GM04503 (cell line): Measurements from ENCODE around the gene F13A1.
"Not testable (repeated sequence)": the region's sequence is repeated elsewhere in the genome, so short reads cannot be mapped to it uniquely, and the experiment has no call there.

Experiments
- DNase-seq: peaks from one replicate; pipeline ENCODE4 v3.0.0-alpha.2; 2012; ENCODE audit warnings: low read depth

F13A1 gene

DNA sequence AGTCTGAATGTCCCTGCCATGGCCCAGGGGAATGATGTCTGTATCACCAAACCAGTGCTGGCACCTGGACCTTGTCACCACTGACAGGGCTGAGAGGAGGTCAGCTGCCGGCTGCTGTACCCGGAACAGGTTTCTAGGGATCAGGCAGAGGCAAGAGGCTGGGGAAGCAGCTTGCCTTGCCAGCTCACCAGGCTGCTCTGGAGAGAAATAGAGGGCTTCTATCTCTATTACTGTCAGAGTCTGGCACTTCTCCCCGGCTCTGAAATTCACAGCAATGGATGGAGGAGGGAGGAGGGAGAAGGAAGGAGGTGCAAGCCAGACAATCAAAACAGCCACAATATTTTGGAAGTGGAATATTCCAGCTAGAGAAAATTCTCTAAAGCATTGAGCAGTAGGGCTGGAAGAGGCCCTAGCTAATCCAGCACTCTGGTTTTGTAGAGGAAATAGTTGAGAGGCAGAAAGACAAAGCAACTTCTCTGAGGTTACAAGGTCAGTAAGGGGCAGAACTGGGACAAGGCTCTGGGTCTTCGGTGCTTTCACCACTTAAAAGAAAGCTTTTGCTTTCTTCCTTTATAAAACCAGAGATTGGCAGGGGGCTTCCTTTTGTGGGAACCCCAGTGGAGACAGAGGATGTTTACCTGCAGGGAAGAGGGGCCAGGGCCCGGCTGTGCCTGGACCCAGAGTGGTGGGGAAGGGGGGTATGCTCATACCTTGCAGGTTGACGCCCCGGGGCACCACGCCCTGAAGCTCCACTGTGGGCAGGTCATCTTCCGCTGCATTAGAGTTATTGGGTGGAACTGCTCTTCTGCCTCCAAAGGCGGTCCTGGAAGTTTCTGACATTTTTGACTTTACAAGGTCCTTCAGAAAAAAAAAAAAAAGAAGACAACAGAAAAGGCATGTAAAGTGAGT lies 2.4 kb downstream of the F13A1 start:
- DNase-seq, result no peak

- DNase-seq, result no peak
Measured at GRCh38 chr6:6317386-6317785, 3.1 kb downstream of the F13A1 start.

- DNase-seq, result peak; percentile 6
Measured at GRCh38 chr6:6315660-6316059, 4.8 kb downstream of the F13A1 start.

GRCh38 chr6:6314596-6314995 lies 5.9 kb downstream of the F13A1 start:
- no peak for DNase-seq

- no peak for DNase-seq
Measured at GRCh38 chr6:6312901-6313441, 7.5 kb downstream of the F13A1 start.

DNA sequence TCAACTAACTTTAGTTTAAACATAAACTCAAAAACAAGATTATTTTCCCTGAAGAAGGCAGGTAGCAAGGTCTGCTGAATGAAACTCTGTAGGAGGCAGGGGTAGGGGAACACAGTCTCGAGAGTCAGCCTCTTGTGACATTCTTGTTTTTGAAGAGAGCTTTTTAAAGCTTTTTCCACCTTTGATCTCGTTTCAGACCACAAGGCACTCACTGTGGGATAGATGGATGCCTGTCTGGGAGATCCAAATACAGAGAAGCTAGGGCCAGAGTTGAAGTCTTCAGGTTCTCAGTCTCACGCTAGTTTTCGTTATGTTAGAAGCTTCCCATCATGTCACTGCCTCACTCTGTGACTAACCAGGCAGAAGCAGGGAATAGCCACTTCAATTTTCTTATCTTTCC lies 14.9 kb downstream of the F13A1 start:
- no peak for DNase-seq

DNA sequence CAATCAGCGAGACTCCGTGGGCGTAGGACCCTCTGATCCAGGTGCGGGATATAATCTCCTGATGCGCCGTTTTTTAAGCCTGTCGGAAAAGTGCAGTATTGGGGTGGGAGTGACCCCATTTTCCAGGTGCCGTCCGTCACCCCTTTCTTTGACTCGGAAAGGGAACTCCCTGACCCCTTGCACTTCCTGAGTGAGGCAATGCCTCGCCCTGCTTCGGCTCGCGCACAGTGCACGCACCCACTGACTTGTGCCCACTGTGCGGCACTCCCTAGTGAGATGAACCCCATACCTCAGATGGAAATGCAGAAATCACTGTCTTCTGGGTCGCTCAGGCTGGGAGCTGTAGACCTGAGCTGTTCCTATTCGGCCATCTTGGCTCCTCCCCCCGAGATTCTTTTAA lies 20.1 kb downstream of the F13A1 start:
- not testable (repeated sequence) for DNase-seq

- no peak for DNase-seq
Measured at GRCh38 chr6:6293317-6293716, 27.1 kb downstream of the F13A1 start.

- no peak for DNase-seq
Measured at GRCh38 chr6:6287415-6287814, 33.0 kb downstream of the F13A1 start.

DNA sequence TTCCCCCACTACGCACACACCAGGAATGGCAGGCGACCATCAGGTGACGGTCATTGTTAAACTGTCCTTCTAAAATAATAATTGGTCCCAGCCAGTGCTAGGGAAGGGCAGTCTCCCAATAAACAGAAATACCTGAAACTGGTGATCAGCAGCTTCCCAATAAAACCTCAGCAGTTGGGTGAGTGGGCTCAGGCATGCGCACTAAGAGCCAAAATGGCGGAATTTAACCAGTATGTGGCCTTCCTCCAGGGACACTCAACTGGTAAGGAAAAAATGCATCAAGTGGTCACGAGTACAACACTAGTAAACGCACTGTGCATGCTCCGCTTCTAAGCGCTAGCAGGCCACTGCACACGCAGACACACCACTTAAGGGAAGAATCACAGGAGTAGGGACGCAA lies 34.8 kb downstream of the F13A1 start:
- no peak for DNase-seq

DNA sequence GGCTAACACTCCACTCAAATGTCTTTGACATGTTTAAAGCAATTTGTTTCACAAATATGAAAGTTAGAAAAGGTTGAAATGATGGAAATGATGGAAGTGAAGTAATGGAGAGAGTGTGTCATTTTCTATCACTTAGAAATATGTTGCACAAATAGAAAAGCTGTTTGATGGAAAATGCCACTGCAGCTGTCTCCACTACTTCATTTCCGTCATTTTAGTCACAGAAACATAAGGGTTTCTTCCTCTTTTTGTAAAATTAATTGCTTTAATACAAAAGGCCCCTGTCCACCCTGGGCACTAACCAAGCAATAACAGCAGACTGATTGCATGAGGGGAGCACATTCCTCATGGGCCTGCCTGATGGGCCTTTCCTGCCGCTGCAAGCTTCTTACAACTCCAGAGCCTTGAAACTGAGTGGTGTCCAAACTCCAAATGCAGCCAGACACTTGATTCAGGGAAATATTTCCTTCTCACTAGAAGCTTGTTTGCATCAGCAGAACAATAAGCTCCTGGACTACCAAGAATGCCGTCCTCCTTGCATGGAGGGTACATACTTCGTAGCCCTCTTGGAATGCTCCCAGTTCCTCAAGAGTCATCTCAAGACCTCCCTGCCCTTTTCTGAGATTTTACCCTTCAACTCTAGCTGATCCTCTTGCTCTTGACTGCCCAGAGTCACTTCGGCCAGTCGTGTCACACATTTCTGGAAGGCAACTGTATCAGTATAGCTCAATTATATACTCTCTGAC lies 36.1 kb downstream of the F13A1 start:
- no peak for DNase-seq

GRCh38 chr6:6283746-6284145 lies 36.7 kb downstream of the F13A1 start:
- DNase-seq, result no peak

DNA sequence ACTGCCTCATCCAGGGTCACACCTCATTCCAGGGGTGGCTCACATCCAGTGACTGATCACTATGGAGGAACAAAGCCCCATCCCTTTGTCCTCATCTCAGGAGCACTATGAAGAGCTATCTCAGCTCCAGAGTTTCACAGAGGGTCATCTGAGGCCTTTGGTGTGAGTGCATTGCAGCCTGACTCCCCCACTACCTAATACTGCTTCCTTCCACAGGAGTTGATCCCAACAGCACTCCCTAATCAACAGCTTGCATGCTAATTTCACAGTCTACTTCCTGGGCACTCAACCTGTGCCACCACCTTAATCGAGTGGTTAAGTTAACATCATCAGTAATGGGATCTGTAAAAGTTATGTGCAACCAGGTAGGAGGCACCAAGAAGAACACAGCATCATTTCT lies 37.7 kb downstream of the F13A1 start:
- DNase-seq, result no peak

DNA sequence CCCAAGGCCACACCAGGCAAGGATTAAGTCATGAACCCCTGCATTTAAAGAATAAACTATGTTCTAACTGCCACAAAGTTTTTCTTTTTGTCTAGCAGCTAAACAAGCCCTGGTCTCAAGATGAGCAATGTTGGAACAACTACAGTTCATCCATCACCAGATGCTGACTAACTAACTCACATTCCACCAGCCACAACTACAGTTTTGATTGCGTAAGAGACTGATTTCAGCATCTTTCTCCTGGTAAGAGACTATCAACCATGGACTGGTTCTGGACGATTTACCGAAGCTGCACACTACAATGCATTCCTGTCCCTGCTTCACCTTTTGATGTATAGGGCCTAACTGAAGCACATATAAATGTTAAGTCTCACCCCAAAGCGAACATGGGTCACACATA lies 43.0 kb downstream of the F13A1 start:
- peak; percentile 29 for DNase-seq

GRCh38 chr6:6270948-6271535 lies 49.4 kb downstream of the F13A1 start:
- DNase-seq, result no peak

GRCh38 chr6:6260196-6260722 lies 60.2 kb downstream of the F13A1 start:
- no peak for DNase-seq

GRCh38 chr6:6256886-6257285 lies 63.6 kb downstream of the F13A1 start:
- no peak for DNase-seq

GRCh38 chr6:6256259-6256658 lies 64.2 kb downstream of the F13A1 start:
- DNase-seq, result no peak

DNA sequence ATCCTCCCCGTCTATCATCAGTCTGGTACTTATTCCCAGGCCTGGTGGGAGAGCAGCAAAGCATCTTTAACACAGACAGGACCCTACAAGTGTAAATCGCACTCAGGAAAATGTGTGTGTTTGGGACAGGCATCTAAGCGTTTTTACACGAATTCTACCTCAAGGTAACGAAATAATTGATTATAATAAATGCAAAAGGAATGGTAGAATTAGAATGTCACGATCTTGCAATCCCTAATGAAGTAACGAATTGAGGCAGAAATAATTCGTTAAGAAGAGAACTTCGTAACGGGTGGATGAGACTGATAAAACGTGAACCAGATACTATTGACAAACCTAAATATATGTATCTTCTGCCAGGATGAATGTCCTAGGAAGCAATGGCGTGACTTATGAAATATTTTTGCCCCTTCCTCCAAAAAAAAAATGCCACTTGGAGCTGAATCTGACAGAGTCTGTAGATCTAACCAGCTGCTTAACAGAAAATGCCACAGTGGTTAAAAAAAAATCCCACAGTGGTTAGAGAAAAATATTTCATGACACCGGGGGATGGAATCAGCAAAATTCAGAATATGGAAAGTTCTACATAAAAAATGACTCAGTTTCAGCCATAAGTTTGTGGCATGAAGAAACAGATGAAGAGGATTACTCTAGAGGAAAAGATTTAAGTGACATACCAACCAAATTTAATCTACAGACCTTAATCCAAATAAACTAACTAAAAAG lies 68.7 kb downstream of the F13A1 start:
- no peak for DNase-seq

DNA sequence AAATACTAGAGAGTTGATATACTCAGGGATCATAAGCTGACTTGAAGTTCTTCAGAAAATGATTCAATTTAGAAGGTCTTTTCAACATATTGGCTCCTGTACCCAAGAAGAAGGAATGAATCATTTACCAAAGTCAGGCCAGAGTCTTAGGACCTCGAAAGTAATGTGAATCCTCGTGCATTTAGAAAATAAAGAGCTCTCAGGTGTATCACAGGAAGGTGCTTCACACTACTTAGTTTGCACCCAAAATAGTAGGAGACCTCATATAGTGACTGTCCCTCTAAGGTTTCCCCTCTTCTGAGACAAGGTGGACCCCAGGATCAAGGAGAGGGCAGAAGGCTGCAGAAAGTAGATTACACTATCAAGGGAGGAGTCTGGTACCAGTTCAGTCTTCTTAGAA lies 71.8 kb downstream of the F13A1 start:
- no peak for DNase-seq

DNA sequence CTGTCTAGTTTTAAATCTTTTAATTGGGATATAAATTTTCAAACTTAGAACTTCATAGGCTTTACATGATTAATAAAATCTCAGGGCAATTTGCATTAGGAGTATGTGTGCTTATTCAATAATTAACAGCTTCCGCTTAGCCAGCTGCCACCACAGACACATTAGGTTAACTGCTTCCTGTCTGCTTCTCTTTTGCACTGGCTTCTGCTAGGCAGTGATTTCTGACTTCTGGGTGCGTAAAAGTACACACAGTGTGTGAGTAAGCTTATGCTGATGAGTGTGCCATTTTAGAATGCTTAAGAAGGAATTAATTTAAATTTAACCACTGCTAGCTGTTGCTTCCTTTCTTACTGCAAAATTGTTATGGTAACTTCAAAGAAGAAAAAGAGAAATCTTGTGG lies 73.9 kb downstream of the F13A1 start:
- DNase-seq, result no peak

DNA sequence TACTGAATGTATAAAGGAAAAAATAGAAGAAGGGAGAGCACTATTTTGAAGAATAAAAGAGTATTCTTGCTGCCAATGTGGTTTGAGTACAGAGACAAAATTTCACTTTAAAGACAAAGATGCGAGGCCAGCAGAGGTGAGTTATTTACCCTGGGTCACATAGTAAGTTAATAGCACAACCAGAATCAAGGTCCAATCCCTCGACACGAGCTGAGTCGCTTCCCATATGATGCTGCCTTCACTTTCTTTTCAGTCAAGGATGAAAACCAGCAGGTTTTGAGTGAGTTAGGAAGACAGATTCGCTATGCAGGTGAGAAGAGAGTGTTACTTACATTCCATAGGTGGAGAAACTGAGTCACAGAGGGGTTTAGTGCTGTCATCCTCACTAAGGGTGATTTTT lies 75.8 kb downstream of the F13A1 start:
- no peak for DNase-seq
